ENCODE measurements around the gene PUS7L. TPM values are rescaled to one million over a fixed set of nuclear protein-coding genes. Genes with fewer than 3 reads are reported as not detected.

The PUS7L gene
- total and polyA plus RNA-seq, 2 of the 13 experiments (the other 11 are each of a cell fraction or from before 2014, with no cell fraction given) = 6.5 to 37.6 TPM

- TF ChIP-seq HOXA9 (CRISPR knock-in tag; IDR thresholded peaks at IDR 0.05; ENCODE audit: borderline replicate concordance) (no peak), ZNF614 (CRISPR knock-in tag; IDR thresholded peaks at IDR 0.05; ENCODE audit: borderline replicate concordance) (no peak), ZMYM2 (CRISPR knock-in tag; IDR thresholded peaks at IDR 0.05) (no peak), ZNF124 (CRISPR knock-in tag; IDR thresholded peaks at IDR 0.05) (no peak), ZNF136 (CRISPR knock-in tag; IDR thresholded peaks at IDR 0.05; ENCODE audit: low read depth) (no peak), SIN3A (IDR thresholded peaks at IDR 0.05; ENCODE audit: borderline replicate concordance, low read depth, low read length) (peak; percentile 73; the same call in 1 of the 2 replicates), GPN1 (CRISPR knock-in tag; IDR thresholded peaks at IDR 0.05; ENCODE audit: borderline replicate concordance) (no peak), PAXIP1 (CRISPR knock-in tag; conservative IDR thresholded peaks at IDR 0.05) (no peak), MZF1 (CRISPR knock-in tag; IDR thresholded peaks at IDR 0.05; ENCODE audit: borderline replicate concordance) (no peak), KLF9 (CRISPR knock-in tag; IDR thresholded peaks at IDR 0.05; ENCODE audit: low read depth) (peak; percentile 73; the same call in 1 of the 2 replicates), ZNF350 (CRISPR knock-in tag; IDR thresholded peaks at IDR 0.05; ENCODE audit: borderline replicate concordance, low read depth) (no peak; the same call in 1 of the 2 replicates), NFRKB (IDR thresholded peaks at IDR 0.05) (no peak), ZNF644 (CRISPR knock-in tag; IDR thresholded peaks at IDR 0.05; ENCODE audit: low read depth) (no peak), ZNF572 (CRISPR knock-in tag; IDR thresholded peaks at IDR 0.05) (no peak), ZNF225 (CRISPR knock-in tag; IDR thresholded peaks at IDR 0.05) (no peak), ZNF747 (CRISPR knock-in tag; IDR thresholded peaks at IDR 0.05; ENCODE audit: borderline replicate concordance) (peak; percentile 66; the same call in 1 of the 2 replicates), GTF2F1 (IDR thresholded peaks at IDR 0.05; ENCODE audit: low read length) (no peak), ZNF121 (CRISPR knock-in tag; IDR thresholded peaks at IDR 0.05) (peak; percentile 13; the same call in 1 of the 2 replicates), SETDB1 (CRISPR knock-in tag; IDR thresholded peaks at IDR 0.05; ENCODE audit: borderline replicate concordance) (no peak), ZNF598 (CRISPR knock-in tag; IDR thresholded peaks at IDR 0.05; ENCODE audit: borderline replicate concordance) (no peak; the same call in 1 of the 2 replicates), ZNF17 (CRISPR knock-in tag; IDR thresholded peaks at IDR 0.05) (no peak), SYNCRIP (IDR thresholded peaks at IDR 0.05; ENCODE audit: insufficient read depth, low read depth, low read length) (no peak), NCOA1 (CRISPR knock-in tag; IDR thresholded peaks at IDR 0.05) (no peak), DPF2 (CRISPR knock-in tag; IDR thresholded peaks at IDR 0.05; ENCODE audit: borderline replicate concordance, low read depth) (no peak), HOXA5 (CRISPR knock-in tag; IDR thresholded peaks at IDR 0.05) (peak; percentile 56; the same call in 1 of the 2 replicates)
- TF ChIP-seq, protein P1, sequence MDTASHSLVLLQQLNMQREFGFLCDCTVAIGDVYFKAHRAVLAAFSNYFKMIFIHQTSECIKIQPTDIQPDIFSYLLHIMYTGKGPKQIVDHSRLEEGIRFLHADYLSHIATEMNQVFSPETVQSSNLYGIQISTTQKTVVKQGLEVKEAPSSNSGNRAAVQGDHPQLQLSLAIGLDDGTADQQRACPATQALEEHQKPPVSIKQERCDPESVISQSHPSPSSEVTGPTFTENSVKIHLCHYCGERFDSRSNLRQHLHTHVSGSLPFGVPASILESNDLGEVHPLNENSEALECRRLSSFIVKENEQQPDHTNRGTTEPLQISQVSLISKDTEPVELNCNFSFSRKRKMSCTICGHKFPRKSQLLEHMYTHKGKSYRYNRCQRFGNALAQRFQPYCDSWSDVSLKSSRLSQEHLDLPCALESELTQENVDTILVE (CRISPR knock-in tag; IDR thresholded peaks at IDR 0.05) = no peak
These were observed 47.5 kb upstream of the PUS7L start, which contains the start of gene TWF1 (continued) for GRCh38 chr12:43805860-43806736.

Data from HepG2 (cell line).